Activated B cell treated with CpG ODN at 0.5 μM for 24 hours (primary cell): Measurements from ENCODE around the gene ZNF417. TPM values are rescaled to one million over a fixed set of nuclear protein-coding genes. Genes with fewer than 3 reads are reported as not detected.
A peak's percentile ranks its signal among the peaks of the same experiment; 100 is the strongest.

ENCODE experiments used
- ATAC-seq: fragments of 200-7000 bp; cut with Tn5 transposase; one replicate; pipeline ENCODE4 v1.10.0; 2021; ENCODE audit warnings: low read depth, mild to moderate bottlenecking, moderate library complexity
- CTCF ChIA-PET: fragments of 350-600 bp; sonication (Branson Sonifier 250); formaldehyde crosslinking; loops from one replicate; lab custom pipeline; 2021; ENCODE audit warnings: antibody characterized with exemption; lab: Charles Lee
- POLR2A ChIA-PET: fragments of 350-600 bp; sonication (Branson Sonifier 250); formaldehyde crosslinking; loops from one replicate; lab custom pipeline; 2021; ENCODE audit warnings: antibody characterized with exemption; lab: Charles Lee
- DNase-seq: peaks from one replicate; pipeline ENCODE4 v3.0.0; 2022
- H3K27ac Mint-ChIP-seq: one replicate; pipeline ENCODE4 v1.8.0; 2020; ENCODE audit warnings: mixed read lengths
- H3K27me3 Mint-ChIP-seq: one replicate; pipeline ENCODE4 v1.8.0; 2021; ENCODE audit warnings: mixed read lengths
- H3K36me3 Mint-ChIP-seq: one replicate; pipeline ENCODE4 v1.8.0; 2021; ENCODE audit warnings: low read depth, mixed read lengths
- H3K4me1 Mint-ChIP-seq: one replicate; pipeline ENCODE4 v1.8.0; 2021; ENCODE audit warnings: mixed read lengths
- H3K4me3 Mint-ChIP-seq: one replicate; pipeline ENCODE4 v1.8.0; 2020; ENCODE audit warnings: mild to moderate bottlenecking, mixed read lengths
- H3K9me3 Mint-ChIP-seq: one replicate; pipeline ENCODE4 v1.8.0; 2020; ENCODE audit warnings: mixed read lengths
- CTCF ChIP-seq: fragments of 200-600 bp; IDR thresholded peaks from one replicate; pipeline ENCODE4 v1.8.0; 2022; ENCODE audit warnings: antibody characterized with exemption, mild to moderate bottlenecking
- intact Hi-C: fragments of 100-400 bp; cut with micrococcal nuclease; formaldehyde crosslinking; loops from one replicate; pipeline ENCODE4 v1.15.1; 2024
- total RNA-seq: library from RNA; stranded (reverse); gene quantifications from 2 replicates; pipeline ENCODE4 v1.2.3, GENCODE V29; 2022

The ZNF417 gene
- total RNA-seq, 1 donor from 2014 or later = 29.0 TPM

- ChIA-PET CTCF (no interaction called here), POLR2A (interaction anchor here (0.6 to 1.4 kb wide), 12 partner anchors 9 to 1813 kb away, joined by 3 to 12 read pairs (median 4); partner anchors contain the start of genes ZNF154, ZNF274, ZNF417 and ZNF606)
- no peaks in the 10 kb centered on the region for H3K27me3 Mint-ChIP-seq
- intact Hi-C loops = loop anchor here (1.0 kb wide), 3 partner anchors 12 to 321 kb away; partner anchors contain the start of genes ZNF134, ZNF256 and ZNF814
- peaks cover 16% of the 10 kb centered on the region for H3K4me1 Mint-ChIP-seq
- ATAC-seq (no peak), DNase-seq (no peak)
- no peak overlapping the region for H3K4me3 Mint-ChIP-seq
- TF ChIP-seq CTCF = no peak
- H3K27ac Mint-ChIP-seq = no peak overlapping the region
- H3K36me3 Mint-ChIP-seq = peaks cover 58% of the 10 kb centered on the region
- peaks cover 22% of the 10 kb centered on the region for H3K9me3 Mint-ChIP-seq
These were observed 19.3 kb upstream of the ZNF417 start for GRCh38 chr19:57935731-57936130.

- Mint-ChIP-seq H3K4me3 (peak within 1 kb of the TSS; percentile 96), H3K27me3 (no peaks in the 10 kb centered on the region), H3K9me3 (peaks cover 25% of the 10 kb centered on the region), H3K4me1 (peaks cover 16% of the 10 kb centered on the region), H3K27ac (peak within 1 kb of the TSS; percentile 86), H3K36me3 (peaks cover 61% of the 10 kb centered on the region)
- ATAC-seq (peak; percentile 99), DNase-seq (peak; percentile 40)
- TF ChIP-seq CTCF = no peak
- ChIA-PET POLR2A (interaction anchor here (0.6 to 1.4 kb wide), 11 partner anchors 9 to 1812 kb away, joined by 3 to 12 read pairs (median 5); partner anchors contain the start of genes ZNF154, ZNF274, ZNF417 and ZNF606), CTCF (no interaction called here)
- intact Hi-C loops = loop anchor here (1.0 kb wide), 3 partner anchors 12 to 321 kb away; partner anchors contain the start of genes ZNF134, ZNF256 and ZNF814
These were observed 18.7 kb upstream of the ZNF417 start, which contains the start of gene ZNF418 for GRCh38 chr19:57934820-57935665. Gene ZNF418 (minus strand): TSS chr19:57935402. CDS start chr19:57933822, 1,580 bp downstream.

GRCh38 chr19:57927587-57927986 is 11.2 kb upstream of the ZNF417 start:
- no peak overlapping the region for H3K27ac Mint-ChIP-seq
- intact Hi-C loops = no loop called here
- no peak for ATAC-seq
- no peaks in the 10 kb centered on the region for H3K27me3 Mint-ChIP-seq
- DNase-seq = no peak
- ChIA-PET CTCF (no interaction called here), POLR2A (no interaction called here)
- no peak for TF ChIP-seq CTCF
- H3K9me3 Mint-ChIP-seq = peaks cover 41% of the 10 kb centered on the region
- no peak overlapping the region for H3K4me3 Mint-ChIP-seq
- peaks cover 62% of the 10 kb centered on the region for H3K36me3 Mint-ChIP-seq
- no peaks in the 10 kb centered on the region for H3K4me1 Mint-ChIP-seq

GRCh38 chr19:57914531-57914930 is 1.9 kb downstream of the ZNF417 start:
- H3K9me3 Mint-ChIP-seq = no peaks in the 10 kb centered on the region
- POLR2A ChIA-PET = interaction anchor here (0.6 kb wide), 2 partner anchors 43 to 63 kb away, joined by 4 to 7 read pairs; no protein-coding TSS in a partner anchor
- H3K36me3 Mint-ChIP-seq = peaks cover 50% of the 10 kb centered on the region
- H3K4me3 Mint-ChIP-seq = peak overlapping the region; percentile 94
- intact Hi-C loops = no loop called here
- H3K4me1 Mint-ChIP-seq = peaks cover 34% of the 10 kb centered on the region
- TF ChIP-seq CTCF = no peak
- DNase-seq (no peak), ATAC-seq (no peak)
- no peaks in the 10 kb centered on the region for H3K27me3 Mint-ChIP-seq
- CTCF ChIA-PET = no interaction called here
- no peak overlapping the region for H3K27ac Mint-ChIP-seq

- ATAC-seq = no peak
- intact Hi-C loops = loop anchor here (10.0 kb wide), 1 partner anchor 803 kb away; no protein-coding TSS in a partner anchor
- no peaks in the 10 kb centered on the region for H3K27me3 Mint-ChIP-seq
- ChIA-PET POLR2A (interaction anchor here (0.8 kb wide), 1 partner anchor 10 kb away, joined by 11 read pairs; no protein-coding TSS in a partner anchor), CTCF (no interaction called here)
- no peak overlapping the region for H3K4me3 Mint-ChIP-seq
- DNase-seq = no peak
- H3K36me3 Mint-ChIP-seq = peaks cover 54% of the 10 kb centered on the region
- peaks cover 20% of the 10 kb centered on the region for H3K4me1 Mint-ChIP-seq
- no peak for TF ChIP-seq CTCF
- H3K27ac Mint-ChIP-seq = no peak overlapping the region
- no peaks in the 10 kb centered on the region for H3K9me3 Mint-ChIP-seq
These were observed 9.0 kb downstream of the ZNF417 start for GRCh38 chr19:57907394-57907793.
